Left lung (tissue), 10 donors: ENCODE results near the gene SERAC1. TPM values are rescaled to one million over a fixed set of nuclear protein-coding genes. Genes with fewer than 3 reads are reported as not detected.

Source experiments
- ATAC-seq: fragments of 200-7000 bp; cut with Tn5 transposase; one replicate; pipeline ENCODE4 v1.9.1; 2020; ENCODE audit warnings: moderate library complexity
- DNase-seq, 4 donors: peaks; one replicate each; pipeline ENCODE4 v3.0.0-alpha.2; 2013 to 2020
- H3K27ac ChIP-seq, 2 donors: fragments of 200-600 bp; sonication (generic) in 1 of 2; one replicate each; pipeline versions ENCODE4 v1.5.0 to v1.8.0; 2020 to 2021
- H3K27me3 ChIP-seq, 2 donors: fragments of 200-600 bp; sonication (generic) in 1 of 2; one replicate each; pipeline versions ENCODE4 v1.5.0 to v1.8.0; 2020 to 2021
- H3K36me3 ChIP-seq, 2 donors: fragments of 200-600 bp; sonication (generic) in 1 of 2; one replicate each; pipeline versions ENCODE4 v1.5.0 to v1.8.0; 2020 to 2021
- H3K4me1 ChIP-seq, 2 donors: fragments of 200-600 bp; one replicate each; pipeline ENCODE4 v1.8.0; 2021
- H3K4me3 ChIP-seq, 2 donors: fragments of 200-600 bp; sonication (generic) in 1 of 2; one replicate each; pipeline versions ENCODE4 v1.5.0 to v1.8.0; 2020 to 2021; ENCODE audit warnings: mild to moderate bottlenecking in 1 of 2
- H3K9me3 ChIP-seq, 2 donors: fragments of 200-600 bp; sonication (generic) in 1 of 2; one replicate each; pipeline versions ENCODE4 v1.5.0 to v1.8.0; 2020 to 2021
- CTCF ChIP-seq, 2 donors: fragments of 200-600 bp; sonication (generic) in 1 of 2; IDR thresholded peaks; one replicate each; pipeline versions ENCODE4 v1.5.0 to v1.8.0; 2021; ENCODE audit warnings: antibody characterized with exemption in 2 of 2
- intact Hi-C, 2 donors: fragments of 100-400 bp; cut with DNase I; formaldehyde crosslinking; loops; one replicate each; pipeline versions ENCODE4 v1.11.2 to v1.14.2; 2022
- polyA plus RNA-seq, 6 donors: library from polyadenylated mRNA; unstranded; fragments of 120-200 nt; gene quantifications; one replicate each; pipeline ENCODE4 v1.2.1, GENCODE V29; 2013; ENCODE audit not compliant: insufficient read length in 6 of 6
- total RNA-seq, 2 donors: library from RNA; stranded (reverse); fragmentation: NEBNext Ultra II Directional; extraction: Animal tissue kit (Norgen Biotek cat#: 25700); gene quantifications; one replicate each; pipeline ENCODE4 v1.2.1, GENCODE V29; 2021
- donor health status: DM: no; HTN: yes; CAD: no.
- donor health status: DM: no; HTN: no; CAD: no.

SERAC1 gene
- total and polyA plus RNA-seq, 8 donors: 7.7 to 10.7 (median 9.2) TPM

- no peak for DNase-seq
- ATAC-seq: no peak
- H3K4me1 ChIP-seq: no peaks in the 10 kb centered on the region
- no peaks in the 10 kb centered on the region for H3K36me3 ChIP-seq
- peaks cover 0 to 20% of the 10 kb centered on the region in 2 donors for H3K27me3 ChIP-seq
- H3K27ac ChIP-seq: no peak overlapping the region
- H3K4me3 ChIP-seq: no peak overlapping the region
- H3K9me3 ChIP-seq: no peaks in the 10 kb centered on the region
- no peak for TF ChIP-seq CTCF (IDR thresholded peaks at IDR 0.05)
- intact Hi-C loops: no loop called here
Observed at GRCh38 chr6:158207422-158207788, 39.3 kb upstream of the SERAC1 start.

- ATAC-seq (no peak), DNase-seq (no peak)
- peaks cover 0 to 20% of the 10 kb centered on the region in 2 donors for H3K27me3 ChIP-seq
- H3K27ac ChIP-seq: no peak overlapping the region
- no peaks in the 10 kb centered on the region for H3K9me3 ChIP-seq
- H3K36me3 ChIP-seq: no peaks in the 10 kb centered on the region
- no peak for TF ChIP-seq CTCF (IDR thresholded peaks at IDR 0.05)
- no peaks in the 10 kb centered on the region for H3K4me1 ChIP-seq
- H3K4me3 ChIP-seq: no peak overlapping the region
- intact Hi-C loops: no loop called here
Observed at GRCh38 chr6:158206740-158207421, 38.8 kb upstream of the SERAC1 start.

GRCh38 chr6:158205169-158205944 is 37.3 kb upstream of the SERAC1 start:
- intact Hi-C loops: no loop called here
- H3K27me3 ChIP-seq: peaks cover 0 to 20% of the 10 kb centered on the region in 2 donors
- no peaks in the 10 kb centered on the region for H3K36me3 ChIP-seq
- H3K27ac ChIP-seq: no peak overlapping the region
- TF ChIP-seq CTCF (IDR thresholded peaks at IDR 0.05): peak in 1 of 2 donors; percentile 27
- ATAC-seq (peak; percentile 63), DNase-seq (no peak)
- H3K9me3 ChIP-seq: no peaks in the 10 kb centered on the region
- no peak overlapping the region for H3K4me3 ChIP-seq
- H3K4me1 ChIP-seq: no peaks in the 10 kb centered on the region

GRCh38 chr6:158198461-158198860 is 30.4 kb upstream of the SERAC1 start:
- no peak for TF ChIP-seq CTCF (IDR thresholded peaks at IDR 0.05)
- Histone ChIP-seq H3K9me3 (no peaks in the 10 kb centered on the region), H3K36me3 (no peaks in the 10 kb centered on the region), H3K4me3 (no peak overlapping the region), H3K4me1 (no peaks in the 10 kb centered on the region), H3K27me3 (no peaks in the 10 kb centered on the region), H3K27ac (no peak overlapping the region)
- ATAC-seq (no peak), DNase-seq (no peak)
- intact Hi-C loops: no loop called here

- ATAC-seq: no peak
- no peaks in the 10 kb centered on the region for H3K9me3 ChIP-seq
- intact Hi-C loops: no loop called here
Observed at GRCh38 chr6:158194487-158195280, 26.6 kb upstream of the SERAC1 start.

More at GRCh38 chr6:158194487-158195280, 26.6 kb upstream of the SERAC1 start:
- Histone ChIP-seq H3K27ac (no peak overlapping the region), H3K4me1 (no peaks in the 10 kb centered on the region), H3K4me3 (no peak overlapping the region), H3K36me3 (peaks cover 0 to 16% of the 10 kb centered on the region in 2 donors), H3K27me3 (no peaks in the 10 kb centered on the region)
- DNase-seq: no peak
- no peak for TF ChIP-seq CTCF (IDR thresholded peaks at IDR 0.05)
